Astrocyte of the spinal cord (primary cell): ENCODE data around the gene ANK3.
A peak's percentile ranks its signal among the peaks of the same experiment; 100 is the strongest.

ENCODE experiments used
- DNase-seq: peaks from one replicate; pipeline ENCODE4 v3.0.0; 2011; ENCODE audit warnings: low read depth, low spot score
- H3K4me3 ChIP-seq: 2 replicates; pipeline ENCODE4 v1.5.1; 2011; ENCODE audit warnings: low read depth, mild to moderate bottlenecking, low read length, moderate library complexity
- in situ Hi-C: cut with HindIII; loops from 2 replicates; pipeline ENCODE4 v1.10.0; 2017; ENCODE audit warnings: low sequenced_read_pairs
- TF ChIP-seq, protein P1 (sequence below): IDR thresholded peaks from 2 replicates; pipeline ENCODE4 v1.5.1; 2012; ENCODE audit warnings: low read depth, mild to moderate bottlenecking, low read length, inconsistent platforms

The ANK3 gene

DNA sequence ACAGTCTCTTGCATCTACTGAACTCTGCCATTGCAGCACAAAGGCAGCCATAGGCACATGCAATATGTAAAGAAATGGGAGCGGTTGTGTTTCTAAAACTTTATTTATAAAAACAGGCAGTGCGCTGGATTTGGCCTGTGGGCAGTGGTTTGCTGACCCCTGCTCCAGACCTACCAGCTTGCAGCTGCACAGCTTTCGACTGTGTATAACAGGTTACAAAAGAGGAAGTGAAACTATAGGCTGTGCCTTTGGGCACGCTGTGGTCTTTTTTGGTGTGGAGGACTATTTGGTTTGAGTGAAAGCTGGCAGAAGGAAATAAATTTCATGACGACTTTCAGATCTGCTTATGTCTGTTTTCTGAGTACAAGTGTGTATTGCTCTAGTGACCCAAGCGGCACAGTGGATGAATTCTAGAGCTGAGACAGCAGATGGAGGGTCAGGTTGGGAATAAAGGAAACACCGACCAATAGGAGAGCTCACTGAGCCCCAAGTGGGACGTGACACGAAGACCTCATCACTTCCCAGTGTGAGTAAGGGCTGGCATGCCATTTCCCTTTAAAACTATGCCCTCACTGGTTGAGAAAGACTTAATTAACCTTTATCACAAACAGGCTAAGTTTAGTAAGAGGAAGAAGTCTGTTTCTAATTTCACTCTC, 152.7 kb downstream of the ANK3 start:
- in situ Hi-C loops: no loop called here
- H3K4me3 ChIP-seq: no peak overlapping the region
- TF ChIP-seq, protein P1, sequence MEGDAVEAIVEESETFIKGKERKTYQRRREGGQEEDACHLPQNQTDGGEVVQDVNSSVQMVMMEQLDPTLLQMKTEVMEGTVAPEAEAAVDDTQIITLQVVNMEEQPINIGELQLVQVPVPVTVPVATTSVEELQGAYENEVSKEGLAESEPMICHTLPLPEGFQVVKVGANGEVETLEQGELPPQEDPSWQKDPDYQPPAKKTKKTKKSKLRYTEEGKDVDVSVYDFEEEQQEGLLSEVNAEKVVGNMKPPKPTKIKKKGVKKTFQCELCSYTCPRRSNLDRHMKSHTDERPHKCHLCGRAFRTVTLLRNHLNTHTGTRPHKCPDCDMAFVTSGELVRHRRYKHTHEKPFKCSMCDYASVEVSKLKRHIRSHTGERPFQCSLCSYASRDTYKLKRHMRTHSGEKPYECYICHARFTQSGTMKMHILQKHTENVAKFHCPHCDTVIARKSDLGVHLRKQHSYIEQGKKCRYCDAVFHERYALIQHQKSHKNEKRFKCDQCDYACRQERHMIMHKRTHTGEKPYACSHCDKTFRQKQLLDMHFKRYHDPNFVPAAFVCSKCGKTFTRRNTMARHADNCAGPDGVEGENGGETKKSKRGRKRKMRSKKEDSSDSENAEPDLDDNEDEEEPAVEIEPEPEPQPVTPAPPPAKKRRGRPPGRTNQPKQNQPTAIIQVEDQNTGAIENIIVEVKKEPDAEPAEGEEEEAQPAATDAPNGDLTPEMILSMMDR: no peak
- no peak for DNase-seq

- H3K4me3 ChIP-seq: no peak overlapping the region
- TF ChIP-seq, protein P1: no peak
- in situ Hi-C loops: no loop called here
- peak; percentile 64 for DNase-seq
These were observed 154.7 kb downstream of the ANK3 start for GRCh38 chr10:60235001-60235400.

DNA sequence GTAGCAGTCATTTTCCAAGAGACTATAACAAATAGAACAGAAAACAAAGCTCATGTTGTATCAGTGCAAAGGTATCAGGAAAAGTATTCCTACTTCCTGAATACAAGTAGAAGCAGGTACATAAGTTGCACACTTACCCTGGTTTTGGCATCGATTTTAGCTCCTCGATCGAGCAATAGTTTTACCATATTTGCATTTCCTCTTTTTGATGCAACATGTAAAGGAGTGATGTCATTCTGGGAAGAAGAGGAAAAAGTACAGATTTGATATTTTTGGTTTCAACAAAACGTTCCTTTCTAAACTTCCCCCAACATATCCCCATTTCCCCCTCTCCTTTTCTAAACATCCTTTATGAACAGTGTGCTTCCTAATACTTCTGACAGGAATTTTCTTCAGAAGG, 155.1 kb downstream of the ANK3 start:
- no peak overlapping the region for H3K4me3 ChIP-seq

GRCh38 chr10:60230892-60231291, 158.8 kb downstream of the ANK3 start:
- DNase-seq: peak; percentile 38
- in situ Hi-C loops: no loop called here
- TF ChIP-seq, protein P1: no peak
- H3K4me3 ChIP-seq: no peak overlapping the region

More for the DNA sequence above, 155.1 kb downstream of the ANK3 start:
- no peak for DNase-seq
- in situ Hi-C loops: no loop called here
- TF ChIP-seq, protein P1: no peak

DNA sequence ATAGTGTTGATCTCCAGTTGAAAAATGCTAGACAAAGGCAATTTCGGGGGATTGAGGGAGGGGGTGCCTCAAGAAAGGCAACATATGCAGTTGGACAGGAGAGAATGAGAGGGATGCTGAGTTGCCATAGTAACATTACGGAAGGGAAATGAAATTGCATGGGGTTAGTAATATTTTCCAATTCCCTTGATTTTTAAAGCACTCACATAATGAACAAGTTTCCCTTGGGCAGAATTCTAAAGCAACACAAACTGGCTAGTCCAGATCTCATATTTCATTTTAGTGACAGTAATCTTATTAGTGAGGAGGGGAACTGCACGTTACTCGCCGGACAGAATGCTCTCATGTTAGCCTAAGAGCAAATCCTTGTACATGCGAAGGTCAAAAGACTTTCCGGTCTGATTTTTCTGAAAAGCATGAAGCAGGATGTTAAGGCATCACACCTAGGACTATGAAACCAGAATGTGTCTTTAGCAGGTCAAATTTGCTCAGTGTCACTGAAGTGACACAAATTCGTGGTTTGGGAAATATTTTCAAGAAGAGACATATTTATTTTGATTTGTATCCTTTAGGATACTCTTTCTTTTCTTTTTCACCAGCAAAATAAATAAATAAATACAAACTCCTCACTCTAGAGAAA, 165.5 kb downstream of the ANK3 start:
- no peak for DNase-seq
- no peak overlapping the region for H3K4me3 ChIP-seq
- in situ Hi-C loops: no loop called here
- TF ChIP-seq, protein P1: no peak

DNA sequence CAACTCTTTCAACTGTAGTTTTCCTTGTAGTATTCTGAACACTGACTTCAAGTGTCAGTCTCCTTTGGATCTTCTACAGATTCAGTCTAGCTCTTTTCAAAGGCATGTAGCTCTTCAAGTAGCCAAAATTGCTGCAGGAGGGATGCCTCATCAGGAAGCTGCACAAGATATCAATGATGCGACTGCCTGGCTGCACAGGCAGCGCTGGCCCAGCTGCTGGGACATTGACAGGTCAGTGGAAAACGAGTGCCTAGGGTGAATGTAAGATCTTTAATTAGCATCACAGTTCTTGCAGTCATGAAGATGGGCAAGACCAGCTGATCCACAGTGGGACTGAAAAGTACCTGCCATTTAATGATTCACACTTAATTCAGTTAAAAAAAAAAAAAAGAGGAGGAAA, 167.6 kb downstream of the ANK3 start:
- no peak for DNase-seq
- TF ChIP-seq, protein P1: no peak
- no peak overlapping the region for H3K4me3 ChIP-seq
- in situ Hi-C loops: no loop called here
